GM18861 (cell line): ENCODE data around the gene RBMS3.
"Not testable (repeated sequence)": the region's sequence is repeated elsewhere in the genome, so short reads cannot be mapped to it uniquely, and the experiment has no call there.

Experiments used
- ATAC-seq: cut with Tn5 transposase; IDR thresholded peaks from one replicate; pipeline ENCODE4 v1.9.1; 2021; ENCODE audit not compliant: unreplicated experiment

RBMS3 gene

DNA sequence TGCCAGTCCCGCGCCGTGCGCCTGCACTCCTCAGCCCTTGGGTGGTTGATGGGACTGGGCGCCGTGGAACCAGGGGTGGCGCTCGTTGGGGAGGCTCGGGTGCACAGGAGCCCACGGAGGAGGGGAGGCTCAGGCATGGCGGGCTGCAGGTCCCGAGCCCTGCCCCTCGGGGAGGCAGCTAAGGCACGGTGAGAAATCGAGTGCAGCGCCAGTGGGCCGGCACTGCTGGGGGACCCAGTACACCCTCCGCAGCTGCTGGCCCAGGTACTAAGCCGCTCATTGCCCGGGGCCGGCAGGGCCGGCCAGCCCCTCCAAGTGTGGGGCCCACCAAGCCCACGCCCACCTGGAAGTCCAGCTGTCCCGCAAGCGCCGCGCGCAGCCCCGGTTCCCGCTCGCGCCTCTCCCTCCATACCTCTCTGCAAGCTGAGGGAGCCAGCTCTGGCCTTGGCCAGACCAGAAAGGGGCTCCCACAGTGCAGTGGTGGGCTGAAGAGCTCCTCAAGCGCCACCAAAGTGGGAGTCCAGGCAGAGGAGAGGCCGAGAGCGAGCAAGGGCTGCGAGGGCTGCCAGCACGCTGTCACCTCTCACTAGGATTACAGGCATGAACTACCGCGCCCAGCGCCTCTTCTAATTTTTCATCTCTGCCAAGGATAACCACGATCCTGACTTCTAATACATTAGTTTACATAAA lies 192.8 kb downstream of the RBMS3 start:
- ATAC-seq: not testable (repeated sequence)

GRCh38 chr3:29475305-29475840 lies 194.5 kb downstream of the RBMS3 start:
- ATAC-seq: no peak

- no peak for ATAC-seq
These were observed 195.0 kb downstream of the RBMS3 start for GRCh38 chr3:29475854-29476253.

- no peak for ATAC-seq
These were observed 197.7 kb downstream of the RBMS3 start for GRCh38 chr3:29478611-29479010.

DNA sequence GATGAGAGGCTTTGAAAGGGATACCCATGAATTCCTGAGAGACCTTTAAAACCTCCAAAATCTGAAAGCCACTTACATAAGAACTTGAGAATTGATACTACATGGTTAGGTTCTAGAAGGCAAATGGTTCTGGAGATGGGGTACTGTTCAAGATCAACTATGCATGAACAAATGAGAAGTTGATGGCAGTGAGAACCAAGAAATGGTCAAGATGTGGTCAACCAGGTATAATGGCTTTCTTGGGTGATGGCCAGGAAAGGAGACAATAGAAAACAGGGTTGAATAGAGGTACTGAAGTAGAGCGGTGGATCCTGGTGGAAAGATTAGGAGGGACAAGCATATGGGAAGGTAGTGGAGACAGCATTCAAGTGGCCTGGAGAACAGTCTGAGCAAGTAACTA lies 200.4 kb downstream of the RBMS3 start:
- ATAC-seq: no peak

DNA sequence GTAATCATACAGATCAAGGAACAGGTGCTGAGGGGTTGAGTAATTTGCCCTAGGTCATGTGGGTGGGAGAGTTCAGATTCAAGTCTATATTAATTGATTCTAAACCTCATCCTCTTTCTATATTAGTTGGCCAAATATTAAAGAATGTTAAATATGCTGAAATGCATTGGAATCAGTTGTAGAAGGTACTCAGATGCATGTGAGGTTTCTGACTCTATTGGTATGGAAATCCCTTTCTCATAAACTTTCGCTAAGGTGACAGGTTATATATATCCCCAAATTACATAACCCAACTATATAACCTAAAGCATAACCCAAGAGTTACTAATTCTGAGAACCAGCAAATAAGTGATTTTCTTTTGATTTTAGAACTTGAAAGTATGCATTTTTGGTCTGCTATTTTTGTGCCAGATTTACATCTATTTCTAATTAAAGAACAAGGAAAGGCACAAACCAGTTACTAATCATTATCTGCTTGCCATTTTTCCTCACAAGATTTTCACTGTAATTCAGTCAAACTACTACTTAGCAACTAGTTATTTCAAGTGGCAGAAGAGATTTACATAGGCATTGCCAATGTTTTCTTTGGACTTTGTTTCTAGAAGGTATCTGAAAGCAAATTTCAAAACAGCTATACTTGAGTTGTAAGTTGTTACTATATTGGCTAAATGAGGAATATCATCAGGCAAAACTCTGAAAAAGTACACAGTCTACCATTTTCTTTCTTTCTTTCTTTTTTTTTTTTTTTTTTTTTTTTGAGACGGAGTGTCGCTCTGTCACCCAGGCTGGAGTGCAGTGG lies 201.3 kb downstream of the RBMS3 start:
- no peak for ATAC-seq

DNA sequence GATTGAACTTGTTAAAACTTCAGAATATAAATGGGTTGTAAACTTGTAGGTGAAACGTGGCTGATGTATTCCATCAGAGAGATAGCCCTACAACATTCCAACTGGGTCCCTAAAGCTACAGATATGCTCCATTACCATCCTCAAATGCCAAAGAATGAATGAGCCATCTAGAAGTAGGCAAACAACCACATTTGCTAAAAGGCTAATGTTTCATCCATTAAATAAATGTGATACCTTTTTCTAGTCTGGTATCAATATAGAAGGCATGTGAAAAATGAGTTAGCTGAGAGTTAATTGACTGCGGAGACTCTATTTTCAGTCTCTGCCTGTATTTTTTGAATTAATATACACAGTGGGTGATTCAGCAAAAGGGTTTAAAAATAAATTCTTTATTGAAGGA lies 203.8 kb downstream of the RBMS3 start:
- no peak for ATAC-seq

DNA sequence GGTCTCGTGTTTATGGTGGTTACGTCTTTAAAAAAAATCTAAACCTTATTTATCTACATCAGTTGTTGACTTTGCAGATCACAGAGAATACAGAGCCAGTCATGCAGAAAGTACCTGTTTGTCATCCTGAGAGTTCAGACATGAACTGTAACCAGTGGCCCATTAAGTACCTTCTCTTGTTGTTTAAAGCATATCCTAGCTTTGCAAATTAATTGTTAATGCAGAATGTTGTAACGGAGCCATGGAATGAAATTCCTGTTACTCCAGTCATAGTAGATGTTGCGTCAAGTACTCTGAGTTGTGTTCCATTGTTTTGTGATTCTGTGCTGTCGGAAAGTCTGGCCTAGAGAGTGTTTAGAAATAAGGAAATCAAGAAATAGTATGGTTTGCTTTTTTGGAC lies 205.2 kb downstream of the RBMS3 start:
- ATAC-seq: no peak

DNA sequence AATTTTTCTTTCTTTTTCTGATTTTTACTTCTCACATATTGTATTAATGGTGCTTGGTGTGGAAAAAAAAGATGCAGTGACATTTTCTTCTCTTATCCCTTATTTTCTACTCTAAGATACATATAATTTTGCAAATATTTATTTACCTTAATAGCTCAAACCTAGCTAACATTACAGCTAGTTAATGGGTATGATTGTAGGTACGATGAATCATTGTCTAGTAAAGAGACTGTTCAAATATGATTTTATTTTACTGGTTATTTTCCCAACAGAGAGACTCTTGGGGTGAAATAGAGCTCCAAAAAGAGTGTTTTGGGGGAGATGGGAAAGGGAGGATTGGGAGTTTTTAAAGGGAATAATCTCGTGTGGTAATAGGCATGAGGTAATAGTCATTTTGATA lies 206.0 kb downstream of the RBMS3 start:
- no peak for ATAC-seq

GRCh38 chr3:29488922-29489321 lies 208.1 kb downstream of the RBMS3 start:
- ATAC-seq: no peak

DNA sequence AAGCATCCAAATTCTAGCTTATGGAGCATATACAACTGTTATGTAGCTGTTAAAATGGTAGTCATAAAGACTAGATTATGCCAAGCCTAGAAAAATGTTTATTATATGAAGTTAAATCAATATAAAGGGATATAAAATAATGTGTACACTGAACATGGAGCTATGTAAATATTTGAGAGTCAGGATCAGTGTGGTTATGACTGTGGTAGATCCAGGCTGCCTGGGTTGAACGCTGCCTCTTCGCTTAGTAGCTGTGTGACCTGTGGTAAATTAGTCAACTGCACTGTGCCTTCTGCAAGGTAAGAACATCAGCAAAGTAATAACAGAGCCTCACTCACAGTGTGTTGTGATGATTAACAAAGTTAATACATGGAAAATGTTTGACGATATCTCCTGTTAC lies 212.2 kb downstream of the RBMS3 start:
- no peak for ATAC-seq

DNA sequence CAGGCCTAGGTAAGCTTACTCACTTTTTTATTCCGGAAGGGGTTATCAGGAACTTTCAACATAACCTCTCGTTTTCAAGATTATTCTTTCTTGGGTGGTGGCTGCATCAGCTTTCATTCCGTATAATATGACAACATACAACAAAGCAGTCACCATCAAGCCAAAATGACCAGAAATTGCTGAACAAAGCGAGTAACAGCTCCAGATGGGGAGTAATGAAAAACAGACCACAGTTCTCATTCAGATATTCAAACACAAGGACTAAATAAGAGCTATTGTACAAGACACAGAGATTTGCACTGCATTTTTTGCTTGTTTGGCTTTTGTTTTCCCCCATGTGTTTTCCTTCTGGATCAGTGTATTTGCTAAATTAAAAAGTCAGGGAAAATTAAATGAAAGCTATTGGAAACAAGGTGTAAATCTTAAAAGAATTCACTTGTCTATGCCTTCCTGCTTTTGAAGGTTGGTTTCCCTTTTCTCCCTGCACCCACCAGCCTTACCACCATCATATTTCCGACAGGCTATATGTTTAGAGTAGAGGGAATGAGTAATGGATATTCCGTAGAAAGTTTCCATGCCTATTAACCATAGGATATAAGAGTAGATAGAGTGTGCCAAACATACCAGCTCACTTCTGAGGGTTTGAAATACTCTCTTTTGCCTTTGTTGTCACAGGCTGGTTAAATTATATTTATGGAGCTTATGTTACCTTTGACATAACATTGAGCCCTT lies 213.6 kb downstream of the RBMS3 start:
- ATAC-seq: no peak

DNA sequence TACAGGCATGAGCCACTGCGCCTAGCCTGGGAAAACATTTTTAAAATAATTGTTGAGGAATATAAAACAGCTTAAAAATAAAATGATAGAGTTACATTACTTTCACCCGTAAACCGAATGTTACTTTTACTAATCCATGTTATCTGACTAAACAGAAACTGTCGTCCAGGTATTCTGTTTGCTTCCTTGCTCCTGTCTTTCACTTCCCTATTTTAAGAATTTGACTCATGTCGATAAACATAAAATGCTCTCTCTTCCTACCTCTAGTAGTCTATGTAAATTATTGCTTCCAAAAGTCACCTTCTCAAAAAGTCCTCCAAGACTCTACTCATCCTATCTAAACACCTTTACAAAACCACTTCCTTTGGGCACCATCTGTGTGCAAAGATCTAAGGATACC lies 216.4 kb downstream of the RBMS3 start:
- no peak for ATAC-seq

DNA sequence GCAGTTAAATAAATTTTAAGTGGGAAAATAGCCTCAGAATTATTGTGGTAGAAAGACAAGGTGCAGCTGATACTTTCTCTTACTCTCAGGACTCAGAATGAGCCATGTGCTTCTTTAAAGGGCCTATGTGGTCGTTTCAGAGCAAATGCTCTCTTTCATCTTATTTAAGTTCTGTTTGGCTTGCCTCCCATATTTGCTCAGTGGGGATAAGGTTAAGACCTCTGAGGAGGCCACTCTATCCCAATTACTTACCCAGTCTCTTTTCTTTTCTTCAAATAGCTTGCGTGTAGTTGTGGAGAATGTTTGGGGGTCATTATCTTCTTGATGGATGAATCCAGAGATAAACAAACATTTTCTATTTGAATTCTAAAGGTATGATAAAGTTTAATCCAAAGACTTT lies 221.9 kb downstream of the RBMS3 start:
- ATAC-seq: no peak

DNA sequence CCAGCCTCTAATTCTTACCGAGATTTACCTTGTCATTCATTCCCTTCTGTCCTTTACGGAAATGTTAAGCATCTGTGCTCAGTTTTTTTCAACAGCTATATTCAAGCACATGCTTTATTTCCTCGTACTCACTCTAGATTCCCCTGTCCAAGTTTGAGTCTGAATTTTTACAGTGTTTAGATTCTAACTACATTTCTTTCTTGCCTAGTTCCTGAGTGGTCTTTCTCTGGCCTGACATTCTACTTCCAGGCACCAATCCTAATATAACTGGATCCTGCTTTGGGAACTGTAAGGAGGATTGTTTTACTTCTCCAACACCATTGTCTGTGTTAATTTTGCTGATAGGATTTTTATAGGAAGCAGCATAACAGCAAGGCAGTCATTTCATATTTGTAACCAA lies 222.4 kb downstream of the RBMS3 start:
- no peak for ATAC-seq

GRCh38 chr3:29503958-29504357 lies 223.1 kb downstream of the RBMS3 start:
- ATAC-seq: no peak

DNA sequence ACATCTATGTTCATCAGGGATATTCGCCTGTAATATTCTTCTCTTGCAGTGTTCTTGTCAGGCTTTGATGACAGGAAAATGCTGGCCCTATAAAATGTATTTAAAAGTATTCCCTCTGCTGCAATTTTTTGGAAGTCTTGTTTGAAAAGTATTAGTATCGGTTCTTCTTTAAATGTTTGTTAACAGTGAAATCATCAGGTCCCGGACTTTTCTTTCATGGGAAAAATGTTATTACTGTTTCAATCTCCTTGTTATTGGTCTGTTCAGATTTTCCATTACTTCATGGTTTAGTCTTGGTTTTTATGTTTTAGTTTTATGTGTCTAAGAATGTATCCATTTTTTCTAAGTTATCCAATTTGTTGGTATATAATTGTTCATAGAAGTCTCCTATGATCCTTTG lies 225.6 kb downstream of the RBMS3 start:
- ATAC-seq: no peak

- ATAC-seq: no peak
These were observed 230.8 kb downstream of the RBMS3 start for GRCh38 chr3:29511701-29512100.

- no peak for ATAC-seq
These were observed 231.8 kb downstream of the RBMS3 start for GRCh38 chr3:29512641-29513040.

GRCh38 chr3:29513236-29513635 lies 232.4 kb downstream of the RBMS3 start:
- no peak for ATAC-seq

- ATAC-seq: no peak
These were observed 233.3 kb downstream of the RBMS3 start for GRCh38 chr3:29514170-29514569.

- no peak for ATAC-seq
These were observed 234.0 kb downstream of the RBMS3 start for GRCh38 chr3:29514912-29515311.
